Loucy (cell line): ENCODE data around the gene LAMTOR1.

ENCODE experiments used
- CTCF ChIP-seq: fragments of 200-600 bp; sonication (generic); conservative IDR thresholded peaks from 2 replicates; pipeline ENCODE4 v1.5.1; 2014; ENCODE audit warnings: mild to moderate bottlenecking, antibody characterized with exemption, low read length
- EZH2phosphoT487 ChIP-seq: fragments of 200-600 bp; IDR thresholded peaks from 2 replicates; pipeline ENCODE4 v1.6.1; 2018; ENCODE audit warnings: antibody characterized with exemption, mild to moderate bottlenecking, moderate library complexity, borderline replicate concordance

GRCh38 chr11:72120930-72121329, 17.8 kb upstream of the LAMTOR1 start:
- no peak for TF ChIP-seq CTCF
- TF ChIP-seq EZH2phosphoT487: no peak
